Measurements from ENCODE around the gene RNF13. TPM values are rescaled to one million over a fixed set of nuclear protein-coding genes. Genes with fewer than 3 reads are reported as not detected.

RNF13 gene
- total RNA-seq, 2 donors from 2014 or later, result 48.8 to 56.0 TPM

DNA sequence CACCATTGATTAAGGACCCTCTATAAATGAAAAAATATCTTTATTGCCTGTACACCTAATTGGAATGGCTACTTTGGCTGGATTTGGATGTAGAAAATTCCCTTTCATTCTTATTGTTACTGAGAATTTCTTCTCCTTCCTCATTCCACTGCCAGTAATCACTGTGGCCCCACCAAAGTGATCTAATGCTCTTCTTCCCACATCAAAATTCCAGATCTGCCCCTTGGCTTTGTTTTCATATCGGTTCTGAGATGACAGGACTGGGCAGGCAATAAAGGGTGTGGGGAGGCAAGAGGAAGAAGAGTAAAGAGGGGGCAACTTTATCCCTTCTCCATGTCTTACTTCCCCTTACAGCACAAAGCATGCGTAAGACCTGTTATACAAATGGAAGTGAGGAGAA lies 22.7 kb upstream of the RNF13 start:
- Histone ChIP-seq H3K9me3 (no peaks in the 10 kb centered on the region), H3K36me3 (no peaks in the 10 kb centered on the region), H3K4me3 (no peak overlapping the region), H3K27me3 (no peaks in the 10 kb centered on the region), H3K27ac (no peak overlapping the region), H3K4me1 (no peaks in the 10 kb centered on the region)
- DNase-seq (ENCODE audit: low spot score), result no peak
- TF ChIP-seq, protein P1, sequence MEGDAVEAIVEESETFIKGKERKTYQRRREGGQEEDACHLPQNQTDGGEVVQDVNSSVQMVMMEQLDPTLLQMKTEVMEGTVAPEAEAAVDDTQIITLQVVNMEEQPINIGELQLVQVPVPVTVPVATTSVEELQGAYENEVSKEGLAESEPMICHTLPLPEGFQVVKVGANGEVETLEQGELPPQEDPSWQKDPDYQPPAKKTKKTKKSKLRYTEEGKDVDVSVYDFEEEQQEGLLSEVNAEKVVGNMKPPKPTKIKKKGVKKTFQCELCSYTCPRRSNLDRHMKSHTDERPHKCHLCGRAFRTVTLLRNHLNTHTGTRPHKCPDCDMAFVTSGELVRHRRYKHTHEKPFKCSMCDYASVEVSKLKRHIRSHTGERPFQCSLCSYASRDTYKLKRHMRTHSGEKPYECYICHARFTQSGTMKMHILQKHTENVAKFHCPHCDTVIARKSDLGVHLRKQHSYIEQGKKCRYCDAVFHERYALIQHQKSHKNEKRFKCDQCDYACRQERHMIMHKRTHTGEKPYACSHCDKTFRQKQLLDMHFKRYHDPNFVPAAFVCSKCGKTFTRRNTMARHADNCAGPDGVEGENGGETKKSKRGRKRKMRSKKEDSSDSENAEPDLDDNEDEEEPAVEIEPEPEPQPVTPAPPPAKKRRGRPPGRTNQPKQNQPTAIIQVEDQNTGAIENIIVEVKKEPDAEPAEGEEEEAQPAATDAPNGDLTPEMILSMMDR (IDR thresholded peaks at IDR 0.05), result no peak

DNA sequence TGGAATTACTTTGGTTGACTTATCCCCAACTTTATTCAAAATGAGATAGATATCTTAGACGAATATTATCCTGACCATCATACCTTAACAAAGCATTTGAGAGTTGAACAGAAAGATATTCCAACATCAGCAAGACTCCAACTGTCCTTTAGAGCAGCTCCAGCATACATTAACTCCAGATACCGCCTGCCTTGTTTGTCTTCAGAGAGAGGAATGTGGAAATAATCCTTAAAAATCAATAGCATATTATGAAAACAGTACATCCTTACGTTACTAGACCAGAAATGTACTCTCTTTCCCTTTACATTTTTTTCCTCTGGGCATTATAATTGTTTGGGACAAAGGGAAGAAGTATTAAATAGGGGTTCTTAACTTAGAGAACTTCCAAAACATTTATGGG lies 22.3 kb upstream of the RNF13 start:
- no peak overlapping the region for H3K27ac ChIP-seq
- no peaks in the 10 kb centered on the region for H3K27me3 ChIP-seq
- H3K9me3 ChIP-seq, result no peaks in the 10 kb centered on the region
- no peaks in the 10 kb centered on the region for H3K4me1 ChIP-seq
- DNase-seq (ENCODE audit: low spot score), result no peak
- no peaks in the 10 kb centered on the region for H3K36me3 ChIP-seq
- H3K4me3 ChIP-seq, result no peak overlapping the region
- TF ChIP-seq, protein P1 (IDR thresholded peaks at IDR 0.05), result no peak

DNA sequence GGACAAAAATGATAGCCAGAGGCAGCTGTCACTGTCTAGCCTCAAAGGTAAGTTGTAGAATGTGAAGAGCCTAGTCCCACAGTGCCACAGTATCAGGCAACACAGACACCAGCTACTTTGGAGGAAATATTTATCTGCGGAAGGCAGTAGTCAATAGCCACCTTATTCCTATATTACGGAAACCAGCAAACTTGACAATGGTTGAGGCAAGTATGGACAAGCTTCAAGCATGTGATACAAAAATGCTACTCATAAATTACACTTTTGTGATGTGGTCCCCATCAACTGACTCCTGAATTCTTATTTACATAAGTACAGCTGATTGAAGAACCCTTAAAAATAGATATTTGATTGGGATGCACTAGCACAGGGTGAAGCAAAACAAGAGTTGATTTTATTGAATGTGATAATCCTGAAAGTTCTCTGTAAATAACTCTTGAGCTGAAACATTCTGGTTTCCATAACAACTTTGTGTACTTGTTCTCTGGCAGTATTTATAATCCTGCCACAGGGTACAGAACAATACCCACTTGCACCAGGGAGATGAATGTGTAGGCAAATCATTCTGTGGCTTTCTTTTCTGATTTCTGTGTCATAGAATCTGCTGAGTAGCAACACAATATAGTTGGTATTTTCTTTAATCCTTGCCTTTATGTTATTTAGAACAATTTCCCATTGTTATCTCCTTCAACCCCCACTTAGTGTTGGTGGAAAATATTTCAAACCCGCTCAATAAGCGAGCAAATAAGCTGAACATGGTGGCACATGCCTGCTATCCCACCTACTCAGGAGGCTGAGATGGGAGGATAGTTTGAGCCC lies 20.4 kb upstream of the RNF13 start, which contains the start of gene ANKUB1:
Gene ANKUB1, minus strand, starts transcription at position 103 of the 819 bp plus-strand sequence. CDS start 188 bp downstream, outside the sequence.
- no peaks in the 10 kb centered on the region for H3K36me3 ChIP-seq
- DNase-seq (ENCODE audit: low spot score), result no peak
- H3K27ac ChIP-seq, result no peak within 1 kb of the TSS
- H3K27me3 ChIP-seq, result no peaks in the 10 kb centered on the region
- TF ChIP-seq, protein P1 (IDR thresholded peaks at IDR 0.05), result no peak
- H3K9me3 ChIP-seq, result no peaks in the 10 kb centered on the region
- H3K4me1 ChIP-seq, result no peaks in the 10 kb centered on the region
- H3K4me3 ChIP-seq, result no peak within 1 kb of the TSS

DNA sequence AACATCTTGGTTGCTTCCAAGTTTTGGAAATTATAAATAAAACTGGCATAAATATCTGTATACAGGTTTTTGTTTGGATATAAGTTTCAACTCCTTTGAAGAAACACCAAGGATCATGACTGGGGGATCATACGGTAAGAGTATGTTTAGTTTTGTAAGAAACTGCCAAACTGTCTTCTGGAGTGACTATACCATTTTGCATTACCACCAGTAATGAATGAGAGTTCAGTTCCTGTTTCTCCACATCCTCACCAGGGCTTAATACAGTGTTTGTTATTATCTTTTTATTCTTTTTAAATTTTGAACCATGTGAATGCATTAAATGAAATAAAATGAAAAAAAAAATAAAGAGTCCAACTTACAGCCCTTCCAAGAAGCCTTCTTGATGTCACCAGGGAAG lies 17.0 kb upstream of the RNF13 start:
- no peaks in the 10 kb centered on the region for H3K27me3 ChIP-seq
- no peak overlapping the region for H3K4me3 ChIP-seq
- H3K36me3 ChIP-seq, result no peaks in the 10 kb centered on the region
- no peaks in the 10 kb centered on the region for H3K9me3 ChIP-seq
- H3K4me1 ChIP-seq, result no peaks in the 10 kb centered on the region
- TF ChIP-seq, protein P1 (IDR thresholded peaks at IDR 0.05), result no peak
- no peak for DNase-seq (ENCODE audit: low spot score)
- H3K27ac ChIP-seq, result no peak overlapping the region

DNA sequence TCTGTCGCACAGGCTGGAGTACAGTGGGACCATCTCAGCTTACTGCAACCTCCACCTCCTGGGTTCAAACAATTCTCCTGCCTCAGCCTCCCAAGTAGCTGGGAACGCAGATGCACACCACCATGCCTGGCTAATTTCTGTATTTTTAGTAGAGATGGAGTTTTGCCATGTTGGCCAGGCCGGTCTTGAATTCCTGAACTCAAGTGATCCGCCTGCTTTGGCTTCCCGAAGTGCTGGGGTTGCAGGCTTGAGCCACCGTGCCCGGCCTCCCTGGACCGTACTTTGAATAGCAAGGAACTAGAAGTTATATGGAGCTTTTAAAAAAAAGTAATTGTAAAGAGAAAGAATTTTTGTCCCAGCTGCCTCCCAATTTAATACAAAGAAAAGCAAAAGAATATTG lies 12.3 kb upstream of the RNF13 start:
- no peaks in the 10 kb centered on the region for H3K9me3 ChIP-seq
- no peaks in the 10 kb centered on the region for H3K27me3 ChIP-seq
- TF ChIP-seq, protein P1 (IDR thresholded peaks at IDR 0.05), result no peak
- H3K36me3 ChIP-seq, result no peaks in the 10 kb centered on the region
- no peak overlapping the region for H3K4me3 ChIP-seq
- H3K27ac ChIP-seq, result no peak overlapping the region
- no peak for DNase-seq (ENCODE audit: low spot score)
- no peaks in the 10 kb centered on the region for H3K4me1 ChIP-seq

Measured in right atrium auricular region (tissue), 2 donors.